Rectal smooth muscle tissue (tissue), 1 donor: ENCODE measurements around the gene COPE.

Experiments used
- H3K27ac ChIP-seq: one replicate; pipeline ENCODE4 v1.7.0; 2013; ENCODE audit warnings: low read depth, low read length, inconsistent platforms
- H3K27me3 ChIP-seq: one replicate; pipeline ENCODE4 v1.7.0; 2013; ENCODE audit warnings: low read length; ENCODE audit not compliant: control insufficient read depth, insufficient read depth
- H3K36me3 ChIP-seq: one replicate; pipeline ENCODE4 v1.7.0; 2013; ENCODE audit warnings: low read length; ENCODE audit not compliant: control insufficient read depth, insufficient read depth
- H3K4me1 ChIP-seq: one replicate; pipeline ENCODE4 v1.7.0; 2013; ENCODE audit warnings: low read length; ENCODE audit not compliant: control insufficient read depth, insufficient read depth
- H3K4me3 ChIP-seq: one replicate; pipeline ENCODE4 v1.7.0; 2013; ENCODE audit warnings: low read length
- H3K9ac ChIP-seq: one replicate; pipeline ENCODE4 v1.7.0; 2013; ENCODE audit warnings: low read length

The COPE gene

GRCh38 chr19:18870531-18871172, 48.5 kb downstream of the COPE start:
- Histone ChIP-seq H3K9ac (no peak overlapping the region), H3K4me3 (no peak overlapping the region), H3K27ac (no peak overlapping the region), H3K27me3 (no peaks in the 10 kb centered on the region), H3K36me3 (peaks cover 16% of the 10 kb centered on the region), H3K4me1 (no peaks in the 10 kb centered on the region)

GRCh38 chr19:18869781-18870530, 49.2 kb downstream of the COPE start:
- Histone ChIP-seq H3K27me3 (no peaks in the 10 kb centered on the region), H3K27ac (no peak overlapping the region), H3K4me1 (no peaks in the 10 kb centered on the region), H3K36me3 (peaks cover 22% of the 10 kb centered on the region), H3K9ac (no peak overlapping the region), H3K4me3 (no peak overlapping the region)

DNA sequence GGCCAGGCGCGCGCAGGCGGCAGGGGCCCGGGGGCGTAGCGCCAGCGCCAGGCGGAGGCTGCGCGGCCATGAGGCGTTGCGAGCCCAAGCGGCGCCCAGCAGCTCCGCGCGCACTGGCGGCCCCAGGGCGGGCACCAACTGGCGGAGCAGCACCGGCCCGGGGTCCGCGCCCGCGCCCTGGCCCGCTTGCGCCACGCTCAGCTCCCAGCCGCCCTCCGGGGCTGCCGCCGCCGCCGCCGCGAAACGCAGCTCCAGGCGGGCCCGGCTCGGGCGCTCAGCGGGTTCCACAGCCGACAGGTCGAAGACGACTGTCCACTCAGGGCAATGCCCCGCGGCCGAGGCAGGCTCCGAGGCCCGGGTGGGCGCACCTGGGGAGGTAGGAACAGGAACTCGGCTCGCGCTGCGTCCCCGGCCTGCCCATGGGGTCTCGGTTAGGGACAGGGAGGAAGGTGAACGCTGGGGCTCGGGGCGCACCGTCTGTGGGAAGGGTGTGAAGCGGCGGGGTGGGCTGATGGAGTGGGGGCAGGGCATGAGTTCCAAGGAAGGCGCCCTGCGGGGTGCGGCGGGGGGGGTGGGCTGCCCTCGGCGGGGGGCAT, 50.1 kb downstream of the COPE start:
- H3K9ac ChIP-seq = no peak overlapping the region
- H3K27ac ChIP-seq = no peak overlapping the region
- no peaks in the 10 kb centered on the region for H3K27me3 ChIP-seq
- H3K4me3 ChIP-seq = no peak overlapping the region
- no peaks in the 10 kb centered on the region for H3K4me1 ChIP-seq
- H3K36me3 ChIP-seq = peaks cover 24% of the 10 kb centered on the region

- Histone ChIP-seq H3K4me1 (no peaks in the 10 kb centered on the region), H3K27me3 (no peaks in the 10 kb centered on the region), H3K27ac (no peak overlapping the region), H3K4me3 (no peak overlapping the region), H3K9ac (no peak overlapping the region), H3K36me3 (peaks cover 28% of the 10 kb centered on the region)
Observed at GRCh38 chr19:18868380-18869022, 50.7 kb downstream of the COPE start.

DNA sequence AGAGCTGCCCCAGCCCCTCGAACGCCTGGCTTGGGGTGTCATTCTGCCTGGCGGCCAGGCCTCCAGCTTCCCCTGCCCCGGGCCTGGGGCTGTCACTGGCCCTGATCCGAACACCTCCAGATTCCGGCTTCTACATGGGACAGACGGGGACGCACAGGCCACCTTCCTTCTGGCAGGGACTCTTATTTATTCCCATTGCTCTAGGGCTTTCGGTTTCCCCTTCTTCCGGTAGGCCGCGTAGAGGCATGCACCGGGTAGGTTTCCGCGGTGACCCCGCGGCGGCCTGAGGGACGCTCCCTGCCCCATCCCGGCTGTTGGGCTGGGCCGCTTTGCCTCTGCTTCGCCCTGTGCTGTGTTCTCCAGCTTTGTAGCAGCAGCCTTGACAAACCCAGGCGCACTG, 51.4 kb downstream of the COPE start:
- Histone ChIP-seq H3K36me3 (peaks cover 34% of the 10 kb centered on the region), H3K27ac (no peak overlapping the region), H3K9ac (no peak overlapping the region), H3K4me3 (no peak overlapping the region), H3K4me1 (no peaks in the 10 kb centered on the region), H3K27me3 (no peaks in the 10 kb centered on the region)

GRCh38 chr19:18867199-18867598, 52.0 kb downstream of the COPE start:
- Histone ChIP-seq H3K4me1 (no peaks in the 10 kb centered on the region), H3K4me3 (no peak overlapping the region), H3K27me3 (no peaks in the 10 kb centered on the region), H3K36me3 (peaks cover 39% of the 10 kb centered on the region), H3K27ac (no peak overlapping the region), H3K9ac (no peak overlapping the region)

- Histone ChIP-seq H3K36me3 (peaks cover 43% of the 10 kb centered on the region), H3K9ac (no peak overlapping the region)
Observed at GRCh38 chr19:18866800-18867123, 52.4 kb downstream of the COPE start.

GRCh38 chr19:18865973-18866799, 53.0 kb downstream of the COPE start:
- H3K9ac ChIP-seq = no peak overlapping the region
- no peak overlapping the region for H3K27ac ChIP-seq
- H3K36me3 ChIP-seq = peaks cover 46% of the 10 kb centered on the region

More at GRCh38 chr19:18866800-18867123, 52.4 kb downstream of the COPE start:
- H3K27me3 ChIP-seq = no peaks in the 10 kb centered on the region
- H3K4me3 ChIP-seq = no peak overlapping the region
- H3K27ac ChIP-seq = no peak overlapping the region
- no peaks in the 10 kb centered on the region for H3K4me1 ChIP-seq

GRCh38 chr19:18865106-18865972, 53.8 kb downstream of the COPE start:
- Histone ChIP-seq H3K27ac (no peak overlapping the region), H3K9ac (no peak overlapping the region), H3K4me1 (no peaks in the 10 kb centered on the region), H3K4me3 (no peak overlapping the region), H3K36me3 (peaks cover 54% of the 10 kb centered on the region), H3K27me3 (no peaks in the 10 kb centered on the region)

More at GRCh38 chr19:18865973-18866799, 53.0 kb downstream of the COPE start:
- Histone ChIP-seq H3K27me3 (no peaks in the 10 kb centered on the region), H3K4me1 (no peaks in the 10 kb centered on the region), H3K4me3 (no peak overlapping the region)

- Histone ChIP-seq H3K4me1 (no peaks in the 10 kb centered on the region), H3K4me3 (no peak overlapping the region), H3K36me3 (peaks cover 68% of the 10 kb centered on the region), H3K27me3 (no peaks in the 10 kb centered on the region), H3K27ac (no peak overlapping the region), H3K9ac (no peak overlapping the region)
Observed at GRCh38 chr19:18863843-18864362, 55.3 kb downstream of the COPE start.
